Measurements from ENCODE around the gene STS. TPM values are rescaled to one million over a fixed set of nuclear protein-coding genes. Genes with fewer than 3 reads are reported as not detected.
A peak's percentile ranks its signal among the peaks of the same experiment; 100 is the strongest.

The STS gene
- total RNA-seq, 1 donor from 2014 or later, result 3.9 TPM

DNA sequence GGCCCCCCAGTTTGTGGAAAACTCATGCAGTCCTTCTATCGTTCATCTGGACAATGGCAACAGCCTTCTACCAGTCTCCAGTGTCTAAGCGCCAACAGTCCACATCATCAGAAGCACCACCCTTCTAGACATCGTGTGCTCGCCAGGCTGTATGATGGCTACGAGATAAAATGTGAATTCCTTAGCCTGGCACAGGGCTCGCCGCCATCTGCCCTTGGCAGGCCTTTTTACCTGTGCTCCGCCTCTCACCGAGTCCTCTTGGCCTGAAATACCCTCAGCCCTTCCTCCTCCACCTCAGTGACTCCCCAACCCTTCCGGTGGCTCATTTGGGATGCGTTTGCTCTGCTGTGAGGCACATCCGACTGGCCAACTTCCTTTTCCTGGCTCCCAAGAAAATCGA, 15.9 kb upstream of the STS start:
- Mint-ChIP-seq H3K36me3 (ENCODE audit: low read depth, unreplicated experiment) (peaks cover 2% of the 10 kb centered on the region), H3K27ac (ENCODE audit: unreplicated experiment) (peak overlapping the region; percentile 91), H3K4me3 (ENCODE audit: unreplicated experiment) (no peak overlapping the region), H3K9me3 (ENCODE audit: unreplicated experiment) (peaks cover 2% of the 10 kb centered on the region), H3K4me1 (ENCODE audit: low read depth, unreplicated experiment) (peaks cover 14% of the 10 kb centered on the region), H3K27me3 (ENCODE audit: low read depth, unreplicated experiment) (no peaks in the 10 kb centered on the region)
- peaks cover 14% of the 10 kb centered on the region for H4K20me1 ChIP-seq (ENCODE audit: insufficient read depth, low read length)
- no peak overlapping the region for H3K9ac ChIP-seq (ENCODE audit: low read length)
- TF ChIP-seq, protein P1, sequence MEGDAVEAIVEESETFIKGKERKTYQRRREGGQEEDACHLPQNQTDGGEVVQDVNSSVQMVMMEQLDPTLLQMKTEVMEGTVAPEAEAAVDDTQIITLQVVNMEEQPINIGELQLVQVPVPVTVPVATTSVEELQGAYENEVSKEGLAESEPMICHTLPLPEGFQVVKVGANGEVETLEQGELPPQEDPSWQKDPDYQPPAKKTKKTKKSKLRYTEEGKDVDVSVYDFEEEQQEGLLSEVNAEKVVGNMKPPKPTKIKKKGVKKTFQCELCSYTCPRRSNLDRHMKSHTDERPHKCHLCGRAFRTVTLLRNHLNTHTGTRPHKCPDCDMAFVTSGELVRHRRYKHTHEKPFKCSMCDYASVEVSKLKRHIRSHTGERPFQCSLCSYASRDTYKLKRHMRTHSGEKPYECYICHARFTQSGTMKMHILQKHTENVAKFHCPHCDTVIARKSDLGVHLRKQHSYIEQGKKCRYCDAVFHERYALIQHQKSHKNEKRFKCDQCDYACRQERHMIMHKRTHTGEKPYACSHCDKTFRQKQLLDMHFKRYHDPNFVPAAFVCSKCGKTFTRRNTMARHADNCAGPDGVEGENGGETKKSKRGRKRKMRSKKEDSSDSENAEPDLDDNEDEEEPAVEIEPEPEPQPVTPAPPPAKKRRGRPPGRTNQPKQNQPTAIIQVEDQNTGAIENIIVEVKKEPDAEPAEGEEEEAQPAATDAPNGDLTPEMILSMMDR (IDR thresholded peaks at IDR 0.05; ENCODE audit: insufficient read depth, low read depth, low read length), result no peak
- TF ChIP-seq EZH2 (IDR thresholded peaks at IDR 0.05; ENCODE audit: insufficient read depth, low read length), result no peak
- no peaks in the 10 kb centered on the region for H3K36me3 ChIP-seq (ENCODE audit: insufficient read depth, low read length)
- peaks cover 30% of the 10 kb centered on the region for H3K79me2 ChIP-seq (ENCODE audit: insufficient read depth, low read length)
- no peaks in the 10 kb centered on the region for H3K9me3 ChIP-seq (ENCODE audit: insufficient read depth, low read depth, low read length)
- no peak overlapping the region for H3K27ac ChIP-seq (ENCODE audit: low read depth, low read length)
- no peak overlapping the region for H3K4me2 ChIP-seq (ENCODE audit: low read length)
- H3K4me3 ChIP-seq (ENCODE audit: insufficient read depth, low read depth, low read length), result no peak overlapping the region
- peaks cover 11% of the 10 kb centered on the region for H3K4me1 ChIP-seq (ENCODE audit: insufficient read depth, low read length)
- H2AFZ ChIP-seq (ENCODE audit: low read depth, low read length), result no peak overlapping the region
- no peaks in the 10 kb centered on the region for H3K27me3 ChIP-seq (ENCODE audit: insufficient read depth, low read length)
- DNase-seq (ENCODE audit: low read depth), result no peak
- no peak for FAIRE-seq

DNA sequence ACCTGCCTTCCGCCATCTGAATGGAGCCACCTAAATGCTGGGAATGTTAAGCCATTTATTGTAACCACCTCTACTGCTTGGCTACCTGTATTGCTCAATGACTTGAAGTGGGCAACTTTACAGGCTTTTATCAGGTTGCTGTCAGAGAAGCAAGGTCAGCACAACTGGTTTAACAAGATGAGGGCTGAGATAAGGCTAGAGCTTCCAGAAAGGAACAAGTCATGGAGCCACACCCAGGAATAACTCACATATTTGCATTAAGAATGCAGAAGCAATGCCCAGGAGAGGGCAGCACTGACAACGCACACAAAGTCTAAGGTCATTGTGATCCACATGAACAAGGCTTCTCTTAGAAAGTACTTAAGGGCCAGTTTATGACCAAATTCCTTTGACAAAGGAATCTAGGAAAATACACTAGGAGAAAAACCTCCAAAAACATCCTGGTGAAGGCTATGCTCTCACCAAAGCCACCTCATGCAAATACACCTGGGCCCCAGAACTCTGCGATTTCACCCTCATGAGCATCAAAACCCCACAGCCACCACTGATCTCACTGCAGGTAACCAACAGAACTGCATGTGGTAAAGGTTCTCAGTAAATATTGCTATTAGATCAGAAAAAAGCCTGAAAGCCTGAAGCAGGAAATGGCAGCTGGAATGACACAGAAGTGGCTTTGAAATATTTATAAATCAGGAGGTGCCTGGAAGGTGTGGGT, 15.0 kb upstream of the STS start:
- Histone ChIP-seq H3K27ac (ENCODE audit: low read depth, low read length) (peak overlapping the region; percentile 12), H3K4me3 (ENCODE audit: insufficient read depth, low read depth, low read length) (no peak overlapping the region), H3K9ac (ENCODE audit: low read length) (no peak overlapping the region), H3K79me2 (ENCODE audit: insufficient read depth, low read length) (peaks cover 32% of the 10 kb centered on the region), H3K4me2 (ENCODE audit: low read length) (peak overlapping the region; percentile 48), H3K36me3 (ENCODE audit: insufficient read depth, low read length) (no peaks in the 10 kb centered on the region), H3K4me1 (ENCODE audit: insufficient read depth, low read length) (peaks cover 11% of the 10 kb centered on the region), H2AFZ (ENCODE audit: low read depth, low read length) (no peak overlapping the region), H4K20me1 (ENCODE audit: insufficient read depth, low read length) (peaks cover 14% of the 10 kb centered on the region), H3K9me3 (ENCODE audit: insufficient read depth, low read depth, low read length) (no peaks in the 10 kb centered on the region), H3K27me3 (ENCODE audit: insufficient read depth, low read length) (no peaks in the 10 kb centered on the region)
- peak overlapping the region; percentile 91 for H3K27ac Mint-ChIP-seq (ENCODE audit: unreplicated experiment)
- no peaks in the 10 kb centered on the region for H3K27me3 Mint-ChIP-seq (ENCODE audit: low read depth, unreplicated experiment)
- TF ChIP-seq EZH2 (IDR thresholded peaks at IDR 0.05; ENCODE audit: insufficient read depth, low read length), result no peak
- TF ChIP-seq, protein P1 (IDR thresholded peaks at IDR 0.05; ENCODE audit: insufficient read depth, low read depth, low read length), result peak; percentile 49
- H3K36me3 Mint-ChIP-seq (ENCODE audit: low read depth, unreplicated experiment), result peaks cover 2% of the 10 kb centered on the region
- DNase-seq (ENCODE audit: low read depth) (peak; percentile 73), FAIRE-seq (peak; percentile 100)
- peaks cover 2% of the 10 kb centered on the region for H3K9me3 Mint-ChIP-seq (ENCODE audit: unreplicated experiment)
- peaks cover 14% of the 10 kb centered on the region for H3K4me1 Mint-ChIP-seq (ENCODE audit: low read depth, unreplicated experiment)
- H3K4me3 Mint-ChIP-seq (ENCODE audit: unreplicated experiment), result no peak overlapping the region

DNA sequence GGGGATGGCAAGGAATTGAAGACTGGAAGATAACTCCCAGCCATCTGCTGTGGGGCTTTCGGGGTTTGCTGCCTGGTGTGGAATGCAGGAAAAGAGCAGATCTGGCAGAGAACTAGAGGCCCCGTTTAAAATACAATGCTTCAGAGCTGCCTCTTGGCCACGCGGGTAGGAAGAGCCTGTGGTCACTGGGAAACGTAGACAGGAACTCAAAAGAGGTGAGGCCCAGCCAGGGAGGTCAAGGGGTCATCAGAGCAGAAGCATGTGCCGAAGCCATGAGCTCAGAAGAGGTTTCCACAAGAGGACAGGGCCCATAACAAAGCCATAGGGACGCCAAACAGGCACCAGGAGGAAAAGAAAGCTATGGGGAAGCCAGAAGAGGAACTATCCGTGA, 14.5 kb upstream of the STS start:
- H3K4me3 ChIP-seq (ENCODE audit: insufficient read depth, low read depth, low read length), result no peak overlapping the region
- H3K4me2 ChIP-seq (ENCODE audit: low read length), result peak overlapping the region; percentile 48
- peaks cover 2% of the 10 kb centered on the region for H3K9me3 Mint-ChIP-seq (ENCODE audit: unreplicated experiment)
- peaks cover 11% of the 10 kb centered on the region for H3K4me1 ChIP-seq (ENCODE audit: insufficient read depth, low read length)
- peak; percentile 47 for FAIRE-seq
- peaks cover 37% of the 10 kb centered on the region for H3K79me2 ChIP-seq (ENCODE audit: insufficient read depth, low read length)
- TF ChIP-seq EZH2 (IDR thresholded peaks at IDR 0.05; ENCODE audit: insufficient read depth, low read length), result no peak
- TF ChIP-seq, protein P1 (IDR thresholded peaks at IDR 0.05; ENCODE audit: insufficient read depth, low read depth, low read length), result no peak
- H3K36me3 Mint-ChIP-seq (ENCODE audit: low read depth, unreplicated experiment), result peaks cover 2% of the 10 kb centered on the region
- H3K27ac Mint-ChIP-seq (ENCODE audit: unreplicated experiment), result peak overlapping the region; percentile 91
- H3K27ac ChIP-seq (ENCODE audit: low read depth, low read length), result peak overlapping the region; percentile 12
- H3K9me3 ChIP-seq (ENCODE audit: insufficient read depth, low read depth, low read length), result no peaks in the 10 kb centered on the region
- DNase-seq (ENCODE audit: low read depth), result peak; percentile 51
- no peaks in the 10 kb centered on the region for H3K36me3 ChIP-seq (ENCODE audit: insufficient read depth, low read length)
- no peak overlapping the region for H2AFZ ChIP-seq (ENCODE audit: low read depth, low read length)
- H4K20me1 ChIP-seq (ENCODE audit: insufficient read depth, low read length), result peaks cover 14% of the 10 kb centered on the region
- H3K27me3 Mint-ChIP-seq (ENCODE audit: low read depth, unreplicated experiment), result no peaks in the 10 kb centered on the region
- H3K4me3 Mint-ChIP-seq (ENCODE audit: unreplicated experiment), result no peak overlapping the region
- H3K4me1 Mint-ChIP-seq (ENCODE audit: low read depth, unreplicated experiment), result peaks cover 14% of the 10 kb centered on the region
- no peak overlapping the region for H3K9ac ChIP-seq (ENCODE audit: low read length)
- H3K27me3 ChIP-seq (ENCODE audit: insufficient read depth, low read length), result no peaks in the 10 kb centered on the region

Data from astrocyte (in vitro differentiated cells and primary cell).